H9 (cell line): ENCODE data around the gene YIPF6. TPM values are rescaled to one million over a fixed set of nuclear protein-coding genes. Genes with fewer than 3 reads are reported as not detected.

ENCODE experiments used
- DNase-seq: peaks from one replicate; pipeline ENCODE4 v3.0.0-alpha.2; 2017
- H2AFZ ChIP-seq: one replicate; pipeline ENCODE4 v1.6.1; 2013; ENCODE audit warnings: mild to moderate bottlenecking, low read length, control low read depth, moderate library complexity
- H2AK5ac ChIP-seq: 2 replicates; pipeline ENCODE4 v1.6.1; 2013; ENCODE audit warnings: low read length, control low read depth, mixed read lengths; ENCODE audit not compliant: insufficient read length
- H2BK120ac ChIP-seq: one replicate; pipeline ENCODE4 v1.6.1; 2013; ENCODE audit warnings: low read depth, mild to moderate bottlenecking, low read length, control low read depth, inconsistent platforms; ENCODE audit not compliant: poor library complexity, severe bottlenecking
- H2BK12ac ChIP-seq: 2 replicates; pipeline ENCODE4 v1.6.1; 2013; ENCODE audit warnings: low read length, control low read depth, mixed read lengths, low read depth; ENCODE audit not compliant: insufficient read length
- H2BK15ac ChIP-seq: 2 replicates; pipeline ENCODE4 v1.6.1; 2013; ENCODE audit warnings: low read depth, low read length, control low read depth
- H2BK20ac ChIP-seq: one replicate; pipeline ENCODE4 v1.6.1; 2013; ENCODE audit warnings: low read depth, mild to moderate bottlenecking, low read length, control low read depth, inconsistent platforms; ENCODE audit not compliant: poor library complexity, severe bottlenecking
- H2BK5ac ChIP-seq: 2 replicates; pipeline ENCODE4 v1.6.1; 2013; ENCODE audit warnings: low read length, control low read depth, mixed read lengths; ENCODE audit not compliant: insufficient read length
- H3K14ac ChIP-seq: 2 replicates; pipeline ENCODE4 v1.6.1; 2013; ENCODE audit warnings: low read length, control low read depth; ENCODE audit not compliant: insufficient read depth
- H3K18ac ChIP-seq: 2 replicates; pipeline ENCODE4 v1.6.1; 2013; ENCODE audit warnings: low read depth, mild to moderate bottlenecking, mixed read lengths, low read length, control low read depth; ENCODE audit not compliant: insufficient read length
- H3K23ac ChIP-seq: 2 replicates; pipeline ENCODE4 v1.6.1; 2013; ENCODE audit warnings: low read length, control low read depth, mixed read lengths, low read depth; ENCODE audit not compliant: insufficient read length
- H3K23me2 ChIP-seq: 2 replicates; pipeline ENCODE4 v1.6.1; 2013; ENCODE audit warnings: low read depth, mild to moderate bottlenecking, mixed read lengths, low read length, control low read depth; ENCODE audit not compliant: insufficient read length, poor library complexity, severe bottlenecking
- H3K27ac ChIP-seq: 2 replicates; pipeline ENCODE4 v1.5.1; 2013; ENCODE audit warnings: low read length, control low read depth, mixed read lengths, low read depth; ENCODE audit not compliant: insufficient read length
- H3K27me3 ChIP-seq: 2 replicates; pipeline ENCODE4 v1.6.1; 2013; ENCODE audit warnings: low read length, control low read depth, inconsistent platforms; ENCODE audit not compliant: insufficient read depth
- H3K4ac ChIP-seq: 2 replicates; pipeline ENCODE4 v1.6.1; 2013; ENCODE audit warnings: low read depth, mild to moderate bottlenecking, control low read depth, inconsistent platforms, low read length, moderate library complexity
- H3K4me1 ChIP-seq: 2 replicates; pipeline ENCODE4 v1.6.1; 2013; ENCODE audit warnings: low read length, control low read depth, inconsistent platforms; ENCODE audit not compliant: insufficient read depth
- H3K4me2 ChIP-seq: 2 replicates; pipeline ENCODE4 v1.6.1; 2013; ENCODE audit warnings: low read length, control low read depth, mixed read lengths; ENCODE audit not compliant: insufficient read length, insufficient read depth
- H3K56ac ChIP-seq: 2 replicates; pipeline ENCODE4 v1.6.1; 2013; ENCODE audit warnings: low read depth, mild to moderate bottlenecking, mixed read lengths, low read length, control low read depth; ENCODE audit not compliant: insufficient read length
- H3K79me1 ChIP-seq: 2 replicates; pipeline ENCODE4 v1.6.1; 2013; ENCODE audit warnings: low read depth, mild to moderate bottlenecking, moderate library complexity, low read length, control low read depth, inconsistent platforms; ENCODE audit not compliant: insufficient read depth, poor library complexity, severe bottlenecking
- H3K79me2 ChIP-seq: 2 replicates; pipeline ENCODE4 v1.6.1; 2013; ENCODE audit warnings: low read length, control low read depth, inconsistent platforms; ENCODE audit not compliant: insufficient read depth
- H3K9ac ChIP-seq: 2 replicates; pipeline ENCODE4 v1.6.1; 2013; ENCODE audit warnings: low read length, control low read depth, mixed read lengths; ENCODE audit not compliant: insufficient read length; ENCODE audit errors: extremely low read depth
- H3K9me3 ChIP-seq: one replicate; pipeline ENCODE4 v1.6.1; 2013; ENCODE audit warnings: low read depth, low read length, inconsistent platforms; ENCODE audit not compliant: control insufficient read depth
- H3T11ph ChIP-seq: one replicate; pipeline ENCODE4 v1.6.1; 2013; ENCODE audit warnings: mild to moderate bottlenecking, low read length, control low read depth, inconsistent platforms
- H4K20me1 ChIP-seq: one replicate; pipeline ENCODE4 v1.6.1; 2013; ENCODE audit not compliant: control insufficient read depth, insufficient read length, insufficient read depth
- H4K5ac ChIP-seq: 2 replicates; pipeline ENCODE4 v1.6.1; 2013; ENCODE audit warnings: low read depth, mild to moderate bottlenecking, mixed read lengths, low read length, control low read depth; ENCODE audit not compliant: insufficient read length
- H4K8ac ChIP-seq: replicated peaks from 2 replicates; pipeline ENCODE4 v1.6.1; 2013; ENCODE audit warnings: low read length, control low read depth, mixed read lengths, low read depth; ENCODE audit not compliant: insufficient read length
- H4K91ac ChIP-seq: 2 replicates; pipeline ENCODE4 v1.6.1; 2013; ENCODE audit warnings: low read depth, mild to moderate bottlenecking, moderate library complexity, mixed read lengths, low read length, control low read depth; ENCODE audit not compliant: insufficient read length
- H3K27ac Mint-ChIP-seq, 3 experiments: 2 replicates in 2 of 3; 3 replicates in 1 of 3; pipeline ENCODE4 v1.8.0; 2020 to 2021; ENCODE audit warnings: mixed read lengths in 3 of 3, mild to moderate bottlenecking in 1 of 3, moderate library complexity in 1 of 3
- H3K27me3 Mint-ChIP-seq: 2 replicates; pipeline ENCODE4 v1.8.0; 2021; ENCODE audit warnings: low read depth, mild to moderate bottlenecking, moderate library complexity, mixed read lengths
- H3K36me3 Mint-ChIP-seq, 3 experiments: 2 replicates in 2 of 3; 3 replicates in 1 of 3; pipeline ENCODE4 v1.8.0; 2020 to 2021; ENCODE audit warnings: low read depth in 3 of 3, mixed read lengths in 3 of 3; ENCODE audit not compliant: insufficient read depth in 1 of 3
- H3K4me1 Mint-ChIP-seq, 2 experiments: 2 replicates each; pipeline ENCODE4 v1.8.0; 2020; ENCODE audit warnings: mixed read lengths in 2 of 2
- H3K4me3 Mint-ChIP-seq, 2 experiments: 2 replicates in 1 of 2; 3 replicates in 1 of 2; pipeline ENCODE4 v1.8.0; 2020 to 2021; ENCODE audit warnings: mild to moderate bottlenecking in 2 of 2, mixed read lengths in 2 of 2, moderate library complexity in 1 of 2
- H3K9me3 Mint-ChIP-seq, 2 experiments: 2 replicates in 1 of 2; 3 replicates in 1 of 2; pipeline ENCODE4 v1.8.0; 2020; ENCODE audit warnings: mild to moderate bottlenecking in 2 of 2, mixed read lengths in 2 of 2, moderate library complexity in 1 of 2
- CTCF ChIP-seq: fragments of 200-600 bp; sonication (generic); conservative IDR thresholded peaks from 3 replicates; pipeline ENCODE4 v1.8.0; 2021; ENCODE audit warnings: antibody characterized with exemption, mild to moderate bottlenecking
- WGBS: extraction: QIAGEN DNeasy Blood & Tissue Kit; methylation state at CpG from one replicate; pipeline ENCODE4 v1.1.7; 2013; ENCODE audit warnings: missing lambda C conversion rate, low lambda C conversion rate, mixed read lengths; ENCODE audit not compliant: insufficient read length; ENCODE audit errors: extremely low coverage; 5-methylcytosine and 5-hydroxymethylcytosine counted together
- total RNA-seq: library from RNA; stranded (reverse); gene quantifications from 2 replicates; pipeline ENCODE4 v1.2.1, GENCODE V29; 2021

Gene YIPF6
- total RNA-seq, 1 experiment from 2014 or later, result 31.8 TPM

- Histone ChIP-seq H2AFZ (no peak overlapping the region), H2BK20ac (no peak overlapping the region), H2BK12ac (no peak overlapping the region), H3K23me2 (no peaks in the 10 kb centered on the region), H3K9me3 (peaks cover 10% of the 10 kb centered on the region), H3K27me3 (no peaks in the 10 kb centered on the region), H3K23ac (no peak overlapping the region), H4K8ac (no peak overlapping the region), H3K27ac (no peak overlapping the region), H3K14ac (no peak overlapping the region), H3K18ac (no peak overlapping the region), H3K4me2 (no peak overlapping the region), H3K4ac (no peak overlapping the region), H4K91ac (no peak overlapping the region), H4K20me1 (no peaks in the 10 kb centered on the region), H3K9ac (no peak overlapping the region), H3K56ac (no peak overlapping the region), H3T11ph (no peak overlapping the region), H4K5ac (no peak overlapping the region), H2BK120ac (no peak overlapping the region), H2BK15ac (no peak overlapping the region), H2AK5ac (no peak overlapping the region), H3K4me1 (no peaks in the 10 kb centered on the region), H2BK5ac (no peak overlapping the region), H3K79me2 (no peaks in the 10 kb centered on the region), H3K79me1 (no peaks in the 10 kb centered on the region)
- Mint-ChIP-seq H3K27ac (no peak overlapping the region), H3K9me3 (peaks cover 51 to 57% of the 10 kb centered on the region in 2 experiments), H3K4me1 (peaks cover 2 to 4% of the 10 kb centered on the region in 2 experiments; a peak in 2 of 4 replicates), H3K27me3 (no peaks in the 10 kb centered on the region; the same call in 1 of the 2 replicates), H3K4me3 (no peak overlapping the region), H3K36me3 (no peaks in the 10 kb centered on the region; a peak in 1 of 7 replicates)
- TF ChIP-seq CTCF, result no peak
- DNase-seq, result no peak
- no CpG with 5 or more reads among the region's 6 CpGs for WGBS
These were observed 37.8 kb upstream of the YIPF6 start for GRCh38 chrX:68461093-68461492.
